HG02938 (cell line): ENCODE results near the gene CHI3L1.

Source experiments
- ATAC-seq: cut with Tn5 transposase; IDR thresholded peaks from one replicate; pipeline ENCODE4 v1.9.1; 2021; ENCODE audit warnings: mild to moderate bottlenecking, moderate library complexity; ENCODE audit not compliant: unreplicated experiment

The CHI3L1 gene

GRCh38 chr1:203170625-203171330 is 15.7 kb downstream of the CHI3L1 start:
- no peak for ATAC-seq

- ATAC-seq = no peak
Observed at GRCh38 chr1:203169770-203170520, 16.6 kb downstream of the CHI3L1 start.

- ATAC-seq = no peak
Observed at GRCh38 chr1:203168991-203169390, 17.5 kb downstream of the CHI3L1 start.

- ATAC-seq = no peak
Observed at GRCh38 chr1:203168256-203168786, 18.2 kb downstream of the CHI3L1 start.

- no peak for ATAC-seq
Observed at GRCh38 chr1:203167913-203168200, 18.6 kb downstream of the CHI3L1 start.

- no peak for ATAC-seq
Observed at GRCh38 chr1:203167026-203167912, 19.2 kb downstream of the CHI3L1 start.

- ATAC-seq = no peak
Observed at GRCh38 chr1:203166192-203166940, 20.1 kb downstream of the CHI3L1 start.

- ATAC-seq = no peak
Observed at GRCh38 chr1:203165800-203166161, 20.7 kb downstream of the CHI3L1 start.

GRCh38 chr1:203165101-203165799 is 21.3 kb downstream of the CHI3L1 start:
- no peak for ATAC-seq

- ATAC-seq = no peak
Observed at GRCh38 chr1:203163891-203164635, 22.4 kb downstream of the CHI3L1 start.

GRCh38 chr1:203162403-203162802 is 24.1 kb downstream of the CHI3L1 start:
- no peak for ATAC-seq

- no peak for ATAC-seq
Observed at GRCh38 chr1:203161703-203162102, 24.8 kb downstream of the CHI3L1 start.

- no peak for ATAC-seq
Observed at GRCh38 chr1:203161175-203161574, 25.3 kb downstream of the CHI3L1 start.

- ATAC-seq = no peak
Observed at GRCh38 chr1:203159844-203160243, 26.7 kb downstream of the CHI3L1 start.

GRCh38 chr1:203158960-203159665 is 27.4 kb downstream of the CHI3L1 start:
- no peak for ATAC-seq

GRCh38 chr1:203158423-203158822 is 28.1 kb downstream of the CHI3L1 start:
- no peak for ATAC-seq

- ATAC-seq = no peak
Observed at GRCh38 chr1:203156280-203156679, 30.2 kb downstream of the CHI3L1 start.

- no peak for ATAC-seq
Observed at GRCh38 chr1:203153989-203154821, 32.3 kb downstream of the CHI3L1 start.
